Duodenal mucosa (tissue), 2 donors: ENCODE measurements around the gene SLC47A1.

Source experiments
- H3K27ac ChIP-seq: one replicate; pipeline ENCODE4 v1.7.0; 2013; ENCODE audit warnings: low read depth, low read length
- H3K27me3 ChIP-seq, 2 donors: one replicate each; pipeline ENCODE4 v1.7.0; 2013; ENCODE audit warnings: low read length in 2 of 2, control low read depth in 1 of 2; ENCODE audit not compliant: insufficient read depth in 2 of 2, control insufficient read depth in 1 of 2
- H3K36me3 ChIP-seq, 2 donors: one replicate each; pipeline ENCODE4 v1.7.0; 2013; ENCODE audit warnings: low read length in 2 of 2, control low read depth in 1 of 2; ENCODE audit not compliant: insufficient read depth in 2 of 2, control insufficient read depth in 1 of 2
- H3K4me1 ChIP-seq, 2 donors: one replicate each; pipeline ENCODE4 v1.7.0; 2013; ENCODE audit warnings: low read length in 2 of 2, control low read depth in 1 of 2; ENCODE audit not compliant: insufficient read depth in 2 of 2, control insufficient read depth in 1 of 2
- H3K4me3 ChIP-seq, 2 donors: one replicate each; pipeline ENCODE4 v1.7.0; 2013; ENCODE audit warnings: low read length in 2 of 2, low read depth in 1 of 2
- H3K9ac ChIP-seq, 2 donors: one replicate each; pipeline ENCODE4 v1.7.0; 2013; ENCODE audit warnings: low read length in 2 of 2, low read depth in 1 of 2
- H3K9me3 ChIP-seq, 2 donors: one replicate each; pipeline ENCODE4 v1.7.0; 2013; ENCODE audit warnings: low read length in 2 of 2, control low read depth in 1 of 2; ENCODE audit not compliant: control insufficient read depth in 1 of 2

Gene SLC47A1

GRCh38 chr17:19539841-19540311 lies 6.2 kb downstream of the SLC47A1 start:
- Histone ChIP-seq H3K9ac (no peak overlapping the region), H3K9me3 (no peaks in the 10 kb centered on the region), H3K27ac (no peak overlapping the region), H3K4me3 (no peak overlapping the region), H3K27me3 (peaks cover 1 to 2% of the 10 kb centered on the region in 2 donors), H3K4me1 (peaks cover 6 to 10% of the 10 kb centered on the region in 2 donors), H3K36me3 (no peaks in the 10 kb centered on the region)

GRCh38 chr17:19540706-19541370 lies 7.2 kb downstream of the SLC47A1 start:
- Histone ChIP-seq H3K36me3 (no peaks in the 10 kb centered on the region), H3K4me1 (peaks cover 6 to 14% of the 10 kb centered on the region in 2 donors), H3K27ac (no peak overlapping the region), H3K9ac (no peak overlapping the region), H3K9me3 (no peaks in the 10 kb centered on the region), H3K4me3 (no peak overlapping the region), H3K27me3 (no peaks in the 10 kb centered on the region)

GRCh38 chr17:19541445-19541844 lies 7.8 kb downstream of the SLC47A1 start:
- H3K27me3 ChIP-seq, result no peaks in the 10 kb centered on the region
- no peak overlapping the region for H3K9ac ChIP-seq
- H3K27ac ChIP-seq, result no peak overlapping the region
- no peaks in the 10 kb centered on the region for H3K9me3 ChIP-seq
- H3K36me3 ChIP-seq, result no peaks in the 10 kb centered on the region
- H3K4me1 ChIP-seq, result peaks cover 7 to 17% of the 10 kb centered on the region in 2 donors
- no peak overlapping the region for H3K4me3 ChIP-seq

- no peaks in the 10 kb centered on the region for H3K9me3 ChIP-seq
- H3K4me3 ChIP-seq, result no peak overlapping the region
- H3K36me3 ChIP-seq, result no peaks in the 10 kb centered on the region
- peaks cover 12 to 22% of the 10 kb centered on the region in 2 donors for H3K4me1 ChIP-seq
- no peak overlapping the region for H3K9ac ChIP-seq
- H3K27me3 ChIP-seq, result no peaks in the 10 kb centered on the region
- no peak overlapping the region for H3K27ac ChIP-seq
These were observed 8.6 kb downstream of the SLC47A1 start for GRCh38 chr17:19542247-19542646.

GRCh38 chr17:19544366-19544765 lies 10.7 kb downstream of the SLC47A1 start:
- H3K36me3 ChIP-seq, result no peaks in the 10 kb centered on the region
- peaks cover 6 to 12% of the 10 kb centered on the region in 2 donors for H3K4me1 ChIP-seq
- no peak overlapping the region for H3K9ac ChIP-seq
- no peak overlapping the region for H3K27ac ChIP-seq
- no peak overlapping the region for H3K4me3 ChIP-seq
- no peaks in the 10 kb centered on the region for H3K9me3 ChIP-seq
- H3K27me3 ChIP-seq, result no peaks in the 10 kb centered on the region

- H3K27me3 ChIP-seq, result no peaks in the 10 kb centered on the region
- no peak overlapping the region for H3K27ac ChIP-seq
- H3K4me3 ChIP-seq, result no peak overlapping the region
- H3K9me3 ChIP-seq, result no peaks in the 10 kb centered on the region
- peaks cover 6 to 15% of the 10 kb centered on the region in 2 donors for H3K4me1 ChIP-seq
- no peak overlapping the region for H3K9ac ChIP-seq
- no peaks in the 10 kb centered on the region for H3K36me3 ChIP-seq
These were observed 12.8 kb downstream of the SLC47A1 start for GRCh38 chr17:19546289-19547065.

- peaks cover 6 to 19% of the 10 kb centered on the region in 2 donors for H3K4me1 ChIP-seq
- no peak overlapping the region for H3K9ac ChIP-seq
- H3K9me3 ChIP-seq, result no peaks in the 10 kb centered on the region
- H3K27me3 ChIP-seq, result no peaks in the 10 kb centered on the region
- H3K4me3 ChIP-seq, result no peak overlapping the region
- H3K27ac ChIP-seq, result no peak overlapping the region
- H3K36me3 ChIP-seq, result no peaks in the 10 kb centered on the region
These were observed 16.3 kb downstream of the SLC47A1 start for GRCh38 chr17:19549746-19550623.

- H3K27me3 ChIP-seq, result no peaks in the 10 kb centered on the region
- H3K27ac ChIP-seq, result no peak overlapping the region
- no peaks in the 10 kb centered on the region for H3K36me3 ChIP-seq
- H3K9ac ChIP-seq, result no peak overlapping the region
- H3K4me1 ChIP-seq, result peaks cover 6 to 16% of the 10 kb centered on the region in 2 donors
- H3K9me3 ChIP-seq, result no peaks in the 10 kb centered on the region
- H3K4me3 ChIP-seq, result no peak overlapping the region
These were observed 17.5 kb downstream of the SLC47A1 start for GRCh38 chr17:19551165-19551564.

GRCh38 chr17:19551591-19552148 lies 18.0 kb downstream of the SLC47A1 start:
- Histone ChIP-seq H3K4me1 (peaks cover 3 to 11% of the 10 kb centered on the region in 2 donors), H3K9ac (no peak overlapping the region), H3K9me3 (no peaks in the 10 kb centered on the region), H3K27ac (no peak overlapping the region), H3K4me3 (no peak overlapping the region), H3K36me3 (no peaks in the 10 kb centered on the region), H3K27me3 (no peaks in the 10 kb centered on the region)
